Body of pancreas (tissue), 4 donors: Measurements from ENCODE around the gene KRT75.

ENCODE experiments used
- POLR2A ChIP-seq, 3 donors: fragments of 450-650 bp; IDR thresholded peaks; one replicate each; pipeline ENCODE4 v1.6.1; 2016; ENCODE audit warnings: antibody characterized with exemption in 3 of 3, mild to moderate bottlenecking in 2 of 3
- TF ChIP-seq, protein P1 (sequence below), 7 experiments: fragments of 450-650 bp in 4 of 7; fragments of 200-600 bp in 3 of 7; sonication (generic) in 3 of 7; IDR thresholded peaks; one replicate each; pipeline ENCODE4 v1.5.1; 2016 to 2019; ENCODE audit warnings: antibody characterized with exemption in 7 of 7

DNA sequence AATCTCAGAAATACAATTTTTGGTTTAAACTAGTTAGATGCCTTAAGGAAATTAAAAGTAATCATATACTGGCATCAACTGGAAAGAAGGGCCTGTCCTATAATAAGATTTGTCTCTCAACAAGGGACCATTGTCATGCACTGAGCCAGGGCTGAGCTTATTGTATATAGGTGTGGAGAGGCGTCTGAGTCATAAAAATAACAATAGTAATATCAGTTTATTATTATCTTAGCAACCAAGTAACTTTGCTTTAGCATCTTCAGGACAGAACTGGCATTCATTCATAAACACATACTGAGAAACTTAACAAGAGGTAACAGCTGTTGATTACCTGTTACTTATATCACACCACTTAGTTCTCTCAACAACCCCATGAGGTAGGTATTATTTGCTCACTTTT lies 7.1 kb downstream of the KRT75 start:
- TF ChIP-seq, protein P1, sequence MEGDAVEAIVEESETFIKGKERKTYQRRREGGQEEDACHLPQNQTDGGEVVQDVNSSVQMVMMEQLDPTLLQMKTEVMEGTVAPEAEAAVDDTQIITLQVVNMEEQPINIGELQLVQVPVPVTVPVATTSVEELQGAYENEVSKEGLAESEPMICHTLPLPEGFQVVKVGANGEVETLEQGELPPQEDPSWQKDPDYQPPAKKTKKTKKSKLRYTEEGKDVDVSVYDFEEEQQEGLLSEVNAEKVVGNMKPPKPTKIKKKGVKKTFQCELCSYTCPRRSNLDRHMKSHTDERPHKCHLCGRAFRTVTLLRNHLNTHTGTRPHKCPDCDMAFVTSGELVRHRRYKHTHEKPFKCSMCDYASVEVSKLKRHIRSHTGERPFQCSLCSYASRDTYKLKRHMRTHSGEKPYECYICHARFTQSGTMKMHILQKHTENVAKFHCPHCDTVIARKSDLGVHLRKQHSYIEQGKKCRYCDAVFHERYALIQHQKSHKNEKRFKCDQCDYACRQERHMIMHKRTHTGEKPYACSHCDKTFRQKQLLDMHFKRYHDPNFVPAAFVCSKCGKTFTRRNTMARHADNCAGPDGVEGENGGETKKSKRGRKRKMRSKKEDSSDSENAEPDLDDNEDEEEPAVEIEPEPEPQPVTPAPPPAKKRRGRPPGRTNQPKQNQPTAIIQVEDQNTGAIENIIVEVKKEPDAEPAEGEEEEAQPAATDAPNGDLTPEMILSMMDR (IDR thresholded peaks at IDR 0.05), result no peak
- no peak for TF ChIP-seq POLR2A (IDR thresholded peaks at IDR 0.05)
